ENCODE data around the gene MITF.

DNA sequence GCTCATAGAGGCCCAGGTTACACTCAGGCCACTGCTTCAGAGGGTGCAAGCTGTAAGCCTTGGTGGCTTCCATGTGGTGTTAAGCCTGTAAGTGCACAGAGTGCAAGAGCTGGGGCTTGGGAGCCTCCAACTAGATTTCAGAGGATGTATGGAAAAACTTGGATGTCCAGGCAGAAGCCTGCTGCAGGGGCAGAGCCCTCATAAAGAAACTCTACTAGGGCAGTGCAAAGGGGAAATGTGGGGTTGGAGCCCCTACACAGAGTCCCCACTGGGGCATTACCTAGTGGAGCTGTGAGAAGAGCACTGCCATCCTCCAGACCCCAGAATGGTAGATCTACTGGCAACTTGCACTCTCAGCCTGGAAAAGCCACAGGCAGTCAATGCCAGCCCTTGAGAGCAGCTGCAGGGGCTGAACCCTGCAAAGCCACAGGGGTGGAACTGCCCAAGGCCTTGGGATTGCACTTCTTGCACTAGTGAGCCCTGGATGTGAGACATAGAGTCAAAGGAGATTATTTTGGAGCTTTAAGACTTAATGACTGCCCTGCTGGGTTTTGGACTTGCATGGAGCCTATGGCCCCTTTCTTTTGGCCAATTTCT lies 14.0 kb downstream of the MITF start:
- TF ChIP-seq CTCF (conservative IDR thresholded peaks at IDR 0.05; ENCODE audit: low read length) (no peak), EZH2phosphoT487 (IDR thresholded peaks at IDR 0.05; ENCODE audit: borderline replicate concordance, low read depth, low read length) (no peak)
